HG03159 (cell line): ENCODE data around the gene TPM4.

Experiments used
- ATAC-seq: cut with Tn5 transposase; IDR thresholded peaks from one replicate; pipeline ENCODE4 v1.9.1; 2021; ENCODE audit warnings: mild to moderate bottlenecking, moderate library complexity; ENCODE audit not compliant: unreplicated experiment

The TPM4 gene

GRCh38 chr19:16124953-16125352 is 48.7 kb downstream of the TPM4 start:
- ATAC-seq, result no peak

GRCh38 chr19:16125737-16126495 is 49.6 kb downstream of the TPM4 start:
- no peak for ATAC-seq

- ATAC-seq, result no peak
Measured at GRCh38 chr19:16127080-16127479, 50.8 kb downstream of the TPM4 start.

GRCh38 chr19:16127776-16128371 is 51.6 kb downstream of the TPM4 start:
- ATAC-seq, result no peak

GRCh38 chr19:16131648-16132047 is 55.4 kb downstream of the TPM4 start:
- no peak for ATAC-seq

GRCh38 chr19:16133818-16134217 is 57.5 kb downstream of the TPM4 start:
- no peak for ATAC-seq

- ATAC-seq, result no peak
Measured at GRCh38 chr19:16134510-16134909, 58.2 kb downstream of the TPM4 start.

GRCh38 chr19:16135430-16136127 is 59.3 kb downstream of the TPM4 start:
- ATAC-seq, result no peak

GRCh38 chr19:16136185-16136999 is 60.1 kb downstream of the TPM4 start:
- no peak for ATAC-seq

- no peak for ATAC-seq
Measured at GRCh38 chr19:16139752-16140151, 63.5 kb downstream of the TPM4 start.

GRCh38 chr19:16141043-16141442 is 64.7 kb downstream of the TPM4 start:
- no peak for ATAC-seq

- ATAC-seq, result no peak
Measured at GRCh38 chr19:16142032-16142580, 65.8 kb downstream of the TPM4 start.

GRCh38 chr19:16143399-16144215 is 67.3 kb downstream of the TPM4 start, which contains the start of gene HSH2D:
HSH2D (plus strand) TSS chr19:16143685; CDS start chr19:16148751, 5,066 bp downstream.
- ATAC-seq, result peak; percentile 65

- ATAC-seq, result no peak
Measured at GRCh38 chr19:16144216-16144581, 67.9 kb downstream of the TPM4 start.

- no peak for ATAC-seq
Measured at GRCh38 chr19:16146112-16146511, 69.8 kb downstream of the TPM4 start.

- no peak for ATAC-seq
Measured at GRCh38 chr19:16148443-16149229, 72.3 kb downstream of the TPM4 start.
